ENCODE data around the gene AGR2.
A peak's percentile ranks its signal among the peaks of the same experiment; 100 is the strongest.

Gene AGR2

DNA sequence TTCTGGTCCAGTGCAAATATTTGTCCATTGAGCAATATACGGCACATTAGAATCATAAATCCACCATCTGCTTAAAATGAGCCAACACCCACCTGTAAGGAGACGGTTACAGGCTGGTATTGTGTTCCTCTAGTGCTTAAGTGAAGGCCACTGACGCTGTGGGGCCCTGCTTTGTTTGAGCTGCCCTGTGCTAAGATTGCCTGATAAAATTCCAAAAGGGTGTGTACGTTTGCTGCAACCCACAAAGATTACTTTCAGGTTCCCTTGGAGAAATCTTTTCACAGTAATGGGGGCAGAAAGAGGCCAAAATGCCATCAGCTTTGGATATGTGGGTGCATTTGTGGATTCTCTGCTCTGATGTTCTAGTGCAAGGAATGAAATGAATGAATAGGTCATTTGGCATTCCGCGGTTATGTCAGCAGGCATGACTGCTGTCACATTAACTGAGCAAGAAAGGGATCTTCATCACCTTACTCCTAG lies 42.6 kb upstream of the AGR2 start:
- no peak for TF ChIP-seq REST (IDR thresholded peaks at IDR 0.05; ENCODE audit: low read depth)
- no peak for TF ChIP-seq RAD21 (IDR thresholded peaks at IDR 0.05; ENCODE audit: low read depth)
- TF ChIP-seq MAX (IDR thresholded peaks at IDR 0.05) = no peak
- no peak for TF ChIP-seq CREB1 (IDR thresholded peaks at IDR 0.05; ENCODE audit: low read depth)
- TF ChIP-seq TCF12 (IDR thresholded peaks at IDR 0.05; ENCODE audit: low read depth) = no peak
- TF ChIP-seq, protein P1, sequence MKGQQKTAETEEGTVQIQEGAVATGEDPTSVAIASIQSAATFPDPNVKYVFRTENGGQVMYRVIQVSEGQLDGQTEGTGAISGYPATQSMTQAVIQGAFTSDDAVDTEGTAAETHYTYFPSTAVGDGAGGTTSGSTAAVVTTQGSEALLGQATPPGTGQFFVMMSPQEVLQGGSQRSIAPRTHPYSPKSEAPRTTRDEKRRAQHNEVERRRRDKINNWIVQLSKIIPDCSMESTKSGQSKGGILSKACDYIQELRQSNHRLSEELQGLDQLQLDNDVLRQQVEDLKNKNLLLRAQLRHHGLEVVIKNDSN (IDR thresholded peaks at IDR 0.05) = no peak
- no peak for TF ChIP-seq EGR1 (IDR thresholded peaks at IDR 0.05)
- TF ChIP-seq TAF1 (IDR thresholded peaks at IDR 0.05; ENCODE audit: low read depth) = no peak
- no peak for TF ChIP-seq ZBTB7A (IDR thresholded peaks at IDR 0.05; ENCODE audit: low read depth)
- TF ChIP-seq FOXM1 (IDR thresholded peaks at IDR 0.05; ENCODE audit: borderline replicate concordance, low read depth) = no peak
- no peak for TF ChIP-seq CEBPB (IDR thresholded peaks at IDR 0.05)
- TF ChIP-seq TEAD4 (IDR thresholded peaks at IDR 0.05) = no peak
- TF ChIP-seq NFIC (IDR thresholded peaks at IDR 0.05) = no peak

GRCh38 chr7:16846601-16847165 lies 41.9 kb upstream of the AGR2 start:
- TF ChIP-seq CEBPB (IDR thresholded peaks at IDR 0.05) (0 out of 2 replicates have a peak, but pooled peaks have one; percentile 14), REST (IDR thresholded peaks at IDR 0.05; ENCODE audit: low read depth) (no peak)

DNA sequence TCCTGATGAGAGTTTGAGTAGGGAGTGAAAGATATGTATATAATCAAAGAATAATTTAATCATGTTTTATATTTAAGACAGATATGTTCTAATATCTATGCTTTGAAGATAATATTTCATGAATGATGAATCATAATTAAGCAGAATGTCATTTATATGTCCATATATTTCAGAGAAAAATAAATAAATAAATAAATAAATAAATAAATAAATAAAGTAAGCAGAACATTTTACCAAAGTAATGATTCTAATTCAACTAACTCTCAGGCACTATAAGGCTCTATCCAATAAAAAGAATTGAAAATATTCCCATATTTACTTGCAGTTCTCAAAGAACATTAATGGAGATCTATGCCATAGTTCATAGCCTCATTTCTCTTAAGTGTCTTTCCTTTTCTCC lies 40.9 kb upstream of the AGR2 start:
- TF ChIP-seq EP300 (IDR thresholded peaks at IDR 0.05; ENCODE audit: borderline replicate concordance) (no peak), TEAD4 (IDR thresholded peaks at IDR 0.05) (no peak), MAX (IDR thresholded peaks at IDR 0.05) (no peak), TCF12 (IDR thresholded peaks at IDR 0.05; ENCODE audit: low read depth) (no peak), YY1 (IDR thresholded peaks at IDR 0.05; ENCODE audit: low read depth) (no peak), CREB1 (IDR thresholded peaks at IDR 0.05; ENCODE audit: low read depth) (no peak), RAD21 (IDR thresholded peaks at IDR 0.05; ENCODE audit: low read depth) (no peak), ZBTB7A (IDR thresholded peaks at IDR 0.05; ENCODE audit: low read depth) (no peak), EGR1 (IDR thresholded peaks at IDR 0.05) (no peak)
- TF ChIP-seq, protein P1 (IDR thresholded peaks at IDR 0.05) = no peak

DNA sequence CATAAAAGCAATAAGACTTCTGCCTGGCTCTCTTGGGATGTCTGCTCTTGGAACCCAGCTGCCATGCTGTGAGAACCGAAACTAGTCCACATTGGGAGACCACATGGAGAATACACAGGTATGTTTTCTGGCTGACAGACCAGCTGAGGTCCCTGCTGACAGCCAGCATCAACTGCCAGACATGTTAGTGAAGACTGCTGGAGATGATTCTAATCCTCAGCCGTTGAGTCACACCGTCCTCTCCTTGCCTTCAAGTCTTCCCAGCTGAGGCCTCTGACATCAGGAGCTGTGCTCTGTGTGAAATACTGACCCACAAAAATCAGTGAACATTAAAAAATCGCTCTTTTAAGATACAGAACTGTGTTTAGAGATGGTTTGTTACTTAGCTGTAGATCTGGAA lies 36.9 kb upstream of the AGR2 start:
- TF ChIP-seq EGR1 (IDR thresholded peaks at IDR 0.05) = no peak
- no peak for TF ChIP-seq RAD21 (IDR thresholded peaks at IDR 0.05; ENCODE audit: low read depth)
- TF ChIP-seq YY1 (IDR thresholded peaks at IDR 0.05; ENCODE audit: low read depth) = no peak
- TF ChIP-seq, protein P1 (IDR thresholded peaks at IDR 0.05) = no peak
- no peak for TF ChIP-seq REST (IDR thresholded peaks at IDR 0.05; ENCODE audit: low read depth)
- no peak for TF ChIP-seq CEBPB (IDR thresholded peaks at IDR 0.05)

DNA sequence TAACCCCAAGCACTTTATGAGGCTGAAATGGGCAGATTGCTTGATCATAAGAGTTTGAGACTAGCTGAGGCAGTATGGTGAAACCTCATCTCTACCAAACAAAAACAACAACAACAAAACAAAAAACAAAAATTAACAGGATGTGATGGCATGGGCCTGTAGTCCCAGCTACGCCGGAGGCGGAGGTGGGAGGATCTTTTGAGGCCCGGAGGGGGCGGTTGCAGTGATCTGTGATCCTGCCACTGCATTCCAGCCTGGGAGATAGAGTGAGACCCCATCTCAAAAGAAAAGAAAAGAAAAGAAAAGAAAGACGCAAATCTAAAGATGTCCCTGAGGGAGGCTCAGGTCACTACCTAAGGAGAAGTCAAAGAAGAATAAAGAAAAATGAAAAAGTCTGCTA lies 35.3 kb upstream of the AGR2 start:
- TF ChIP-seq TCF12 (IDR thresholded peaks at IDR 0.05; ENCODE audit: low read depth) = no peak
- TF ChIP-seq REST (IDR thresholded peaks at IDR 0.05; ENCODE audit: low read depth) = no peak
- no peak for TF ChIP-seq MAX (IDR thresholded peaks at IDR 0.05)
- TF ChIP-seq, protein P1 (IDR thresholded peaks at IDR 0.05) = no peak
- no peak for TF ChIP-seq EP300 (IDR thresholded peaks at IDR 0.05; ENCODE audit: borderline replicate concordance)
- no peak for TF ChIP-seq FOXM1 (IDR thresholded peaks at IDR 0.05; ENCODE audit: borderline replicate concordance, low read depth)
- no peak for TF ChIP-seq TEAD4 (IDR thresholded peaks at IDR 0.05)
- TF ChIP-seq NFIC (IDR thresholded peaks at IDR 0.05) = no peak
- TF ChIP-seq EGR1 (IDR thresholded peaks at IDR 0.05) = no peak
- no peak for TF ChIP-seq ZBTB7A (IDR thresholded peaks at IDR 0.05; ENCODE audit: low read depth)
- no peak for TF ChIP-seq TAF1 (IDR thresholded peaks at IDR 0.05; ENCODE audit: low read depth)
- TF ChIP-seq YY1 (IDR thresholded peaks at IDR 0.05; ENCODE audit: low read depth) = no peak
- no peak for TF ChIP-seq RAD21 (IDR thresholded peaks at IDR 0.05; ENCODE audit: low read depth)
- no peak for TF ChIP-seq CREB1 (IDR thresholded peaks at IDR 0.05; ENCODE audit: low read depth)
- no peak for TF ChIP-seq CEBPB (IDR thresholded peaks at IDR 0.05)

Measured in Ishikawa (cell line).